GM12801 (cell line): ENCODE measurements around the gene TNNT2.

Experiments used
- CTCF ChIP-seq: IDR thresholded peaks from one replicate; pipeline ENCODE4 v1.5.1; 2011; ENCODE audit warnings: control low read depth; ENCODE audit not compliant: insufficient read length; ENCODE audit errors: extremely low read depth

TNNT2 gene

GRCh38 chr1:201365251-201365650 is 12.2 kb downstream of the TNNT2 start:
- TF ChIP-seq CTCF: no peak

- TF ChIP-seq CTCF: no peak
Measured at GRCh38 chr1:201364808-201365105, 12.7 kb downstream of the TNNT2 start.

DNA sequence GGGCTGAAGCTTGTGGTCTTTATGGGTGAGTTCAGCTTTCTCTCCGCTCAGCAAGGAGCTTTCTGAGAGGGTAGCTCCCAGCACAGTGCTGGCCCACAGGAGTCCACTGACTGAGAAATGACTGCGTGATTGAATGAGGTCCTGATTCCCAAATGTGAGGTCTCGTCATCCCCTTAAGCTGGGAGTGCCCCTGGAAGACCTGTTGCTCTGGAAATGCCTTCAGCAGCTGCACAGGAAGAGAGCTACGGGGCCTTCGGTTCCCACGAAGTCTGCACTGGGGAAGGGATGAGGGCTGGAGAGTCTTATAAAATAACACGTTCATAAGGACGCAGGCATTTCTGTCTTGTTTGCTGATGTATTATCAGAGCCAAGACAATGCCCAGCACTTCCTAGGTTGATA is 14.0 kb downstream of the TNNT2 start:
- no peak for TF ChIP-seq CTCF

DNA sequence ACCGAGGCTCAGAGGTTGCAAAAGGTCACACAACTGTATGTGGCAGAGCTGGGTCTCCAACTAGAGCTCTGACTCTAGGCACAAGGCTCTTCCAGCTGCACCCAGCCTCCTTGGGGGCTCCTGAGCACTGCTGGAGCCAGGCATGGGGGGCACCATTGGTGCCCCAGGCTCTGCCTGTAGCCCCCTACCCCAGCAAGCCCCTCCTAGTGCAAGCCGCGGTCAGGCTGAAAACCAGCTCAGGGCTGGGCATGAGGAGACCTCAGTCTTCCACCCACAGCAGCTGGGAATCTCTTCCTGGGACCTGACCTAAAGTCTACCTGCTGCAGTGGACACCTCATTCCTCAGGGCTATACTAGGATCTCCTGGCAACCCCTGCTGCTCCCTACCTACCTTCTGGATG is 14.6 kb downstream of the TNNT2 start:
- no peak for TF ChIP-seq CTCF

- no peak for TF ChIP-seq CTCF
Measured at GRCh38 chr1:201361652-201362504, 15.6 kb downstream of the TNNT2 start.

GRCh38 chr1:201360901-201361651 is 16.4 kb downstream of the TNNT2 start:
- TF ChIP-seq CTCF: no peak

DNA sequence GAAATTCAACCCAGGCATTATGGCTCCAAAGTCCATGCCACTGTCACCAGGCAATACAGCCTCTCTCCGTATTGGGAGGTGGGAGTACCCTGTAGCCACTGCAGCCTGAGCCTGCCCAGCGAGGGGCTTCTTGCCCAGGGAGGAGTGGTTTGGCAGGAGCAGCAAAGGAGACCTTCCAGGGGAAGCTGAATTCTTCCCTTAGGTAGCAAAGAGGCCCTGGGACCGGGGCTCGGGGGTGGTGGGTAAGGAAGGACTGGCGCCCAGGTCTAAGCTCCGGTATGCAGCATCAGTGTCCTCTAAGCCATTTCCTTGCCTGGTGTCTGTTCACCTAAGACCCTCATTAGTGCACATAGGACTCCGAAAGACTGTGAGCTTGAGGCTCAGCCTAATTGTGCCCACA is 17.0 kb downstream of the TNNT2 start:
- TF ChIP-seq CTCF: no peak
